SK-MEL-5 (cell line): ENCODE results near the gene PLOD2. TPM values are rescaled to one million over a fixed set of nuclear protein-coding genes. Genes with fewer than 3 reads are reported as not detected.
A peak's percentile ranks its signal among the peaks of the same experiment; 100 is the strongest.

Source experiments
- DNase-seq: peaks from one replicate; pipeline ENCODE4 v3.0.0-alpha.2; 2016; ENCODE audit warnings: low read depth, low spot score
- in situ Hi-C: cut with HindIII; loops from 2 replicates; pipeline ENCODE4 v1.10.0; 2016; ENCODE audit warnings: low sequenced_read_pairs, high pct_unique_total_duplicates, low pct_unique_long_range_greater_than_20kb
- total RNA-seq: library from RNA; depleted of rRNA; stranded (reverse); fragments of >200 nt; shearing (Covaris generic); gene quantifications from 2 replicates; pipeline ENCODE4 v1.2.3, GENCODE V29; 2014

Gene PLOD2
- total RNA-seq, 1 experiment from 2014 or later, result 37.7 TPM

DNA sequence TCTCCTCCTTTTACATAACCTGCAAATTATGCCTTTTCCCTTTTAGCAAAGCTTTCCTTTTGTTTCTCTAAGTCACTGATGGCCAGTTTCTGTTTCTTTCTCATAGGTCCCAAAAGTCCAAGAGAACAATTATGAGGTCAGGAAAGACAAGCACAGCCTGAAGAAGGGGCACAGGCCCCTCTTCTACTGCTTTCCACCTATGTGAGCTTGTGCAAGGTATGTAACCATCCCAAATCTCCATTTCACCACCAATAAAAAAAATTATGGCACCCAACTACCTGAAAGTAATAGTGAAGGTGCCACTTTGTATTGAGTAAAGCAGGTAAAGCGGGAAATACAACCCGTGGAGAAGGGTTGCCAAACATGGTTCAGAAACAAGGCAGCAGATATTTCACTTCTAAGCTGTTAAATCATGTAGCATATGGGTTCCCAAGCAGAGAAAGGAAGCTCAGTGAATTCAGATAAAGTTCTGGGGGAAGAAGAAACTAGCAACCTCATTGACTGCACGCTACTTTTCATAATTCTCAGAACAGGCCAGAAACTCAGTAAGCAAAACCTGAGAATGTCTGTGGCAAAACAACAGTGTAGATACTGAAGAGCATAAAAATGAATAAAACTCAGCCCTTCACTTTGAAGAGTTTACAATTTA is 4.2 kb downstream of the PLOD2 start:
- DNase-seq, result no peak
- in situ Hi-C loops, result no loop called here

DNA sequence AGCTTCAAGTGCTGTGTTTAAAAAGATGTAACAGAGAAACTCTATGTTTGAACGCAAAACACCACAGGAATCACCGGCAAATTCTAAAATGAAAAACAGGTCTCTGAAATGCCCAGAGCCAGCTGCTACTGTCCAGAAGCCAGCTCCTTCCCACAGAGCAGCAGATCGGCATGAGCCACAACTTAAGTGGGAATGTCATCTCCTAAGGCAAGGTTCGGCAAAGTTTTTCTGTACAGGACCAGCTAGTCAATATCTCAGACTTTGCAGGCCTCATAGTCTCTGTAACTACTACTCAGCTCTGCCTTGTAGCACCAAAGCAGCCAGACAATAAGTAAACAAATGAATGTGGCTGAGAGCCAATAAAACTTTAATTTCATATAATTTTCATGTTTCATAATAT is 4.9 kb downstream of the PLOD2 start:
- in situ Hi-C loops, result no loop called here
- no peak for DNase-seq

DNA sequence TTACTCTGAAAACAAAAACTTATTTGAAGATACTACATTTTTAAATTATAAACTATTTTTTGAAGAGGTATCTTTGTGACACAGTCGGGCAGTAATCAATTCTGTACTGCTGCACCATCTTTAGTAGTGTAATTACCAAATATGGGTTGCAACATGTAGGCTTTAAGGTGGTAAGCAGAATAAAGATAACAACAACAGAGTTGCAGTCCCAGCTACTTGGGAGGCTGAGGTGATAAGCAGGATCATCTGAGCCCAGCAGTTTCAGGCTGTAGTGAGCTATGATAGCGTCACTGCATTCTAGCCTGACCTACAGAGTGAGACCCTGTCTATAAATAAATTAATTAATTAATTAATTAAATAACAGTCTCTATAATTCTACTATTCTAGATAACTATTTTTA is 6.0 kb downstream of the PLOD2 start:
- in situ Hi-C loops, result no loop called here
- DNase-seq, result no peak

DNA sequence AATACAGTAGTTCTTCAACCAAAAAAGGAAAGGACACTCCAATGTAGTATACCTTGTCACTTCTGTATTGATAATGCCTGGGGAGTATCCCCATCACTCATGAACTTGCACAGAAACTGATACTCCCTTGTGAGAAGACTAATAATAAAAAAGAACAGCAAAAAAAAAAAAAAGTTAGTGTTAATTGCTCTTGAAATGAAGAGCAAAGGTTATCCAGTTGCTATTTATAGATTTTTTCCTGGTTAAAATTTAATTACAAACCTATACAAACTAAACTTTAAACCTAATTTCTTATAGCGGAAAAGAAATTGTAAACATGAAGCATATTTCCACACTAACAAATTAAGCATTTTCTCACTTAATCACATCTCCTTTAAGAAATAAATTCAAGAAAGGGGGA is 6.7 kb downstream of the PLOD2 start:
- in situ Hi-C loops, result no loop called here
- no peak for DNase-seq

DNA sequence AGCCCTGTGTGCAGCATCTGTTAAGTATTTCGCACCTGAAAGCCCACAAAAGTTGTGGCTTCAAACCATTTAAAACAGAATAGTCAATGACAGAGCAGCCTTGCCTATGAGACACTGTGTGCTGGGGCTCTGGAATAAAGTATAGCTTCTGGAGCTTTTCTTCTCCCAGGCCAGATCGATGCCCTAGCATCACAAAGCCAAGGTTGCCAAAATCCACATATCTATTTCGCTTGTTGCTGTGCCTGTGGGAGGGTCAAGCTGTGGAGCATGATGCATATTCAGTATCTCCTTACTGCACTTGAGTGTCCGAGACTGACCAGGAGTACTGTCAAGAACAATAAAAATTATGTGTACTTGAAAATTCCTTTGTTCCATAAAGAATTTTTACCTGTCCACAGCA is 7.6 kb downstream of the PLOD2 start:
- in situ Hi-C loops, result no loop called here

DNA sequence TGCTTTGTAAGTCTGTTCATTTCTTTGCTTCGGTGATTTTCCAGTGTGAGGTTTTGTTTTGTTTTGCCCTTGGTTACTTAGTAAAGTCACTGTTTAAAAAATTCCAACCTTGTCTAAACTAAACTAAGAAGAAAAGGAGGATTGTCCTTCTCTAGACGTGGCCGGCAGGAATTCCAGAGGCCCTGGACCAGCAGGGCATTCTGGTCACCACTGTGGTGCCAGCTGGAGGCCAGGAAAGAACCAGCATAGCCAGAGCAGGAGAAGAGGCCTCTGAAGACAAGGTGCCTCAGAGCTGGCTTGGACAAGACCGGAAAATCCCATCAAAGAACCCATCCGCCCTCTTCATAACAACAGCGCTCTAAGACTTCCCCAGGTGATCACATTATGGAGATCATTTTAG is 8.2 kb downstream of the PLOD2 start:
- in situ Hi-C loops, result no loop called here
- peak; percentile 33 for DNase-seq

More for the DNA sequence above, 7.6 kb downstream of the PLOD2 start:
- DNase-seq, result no peak

DNA sequence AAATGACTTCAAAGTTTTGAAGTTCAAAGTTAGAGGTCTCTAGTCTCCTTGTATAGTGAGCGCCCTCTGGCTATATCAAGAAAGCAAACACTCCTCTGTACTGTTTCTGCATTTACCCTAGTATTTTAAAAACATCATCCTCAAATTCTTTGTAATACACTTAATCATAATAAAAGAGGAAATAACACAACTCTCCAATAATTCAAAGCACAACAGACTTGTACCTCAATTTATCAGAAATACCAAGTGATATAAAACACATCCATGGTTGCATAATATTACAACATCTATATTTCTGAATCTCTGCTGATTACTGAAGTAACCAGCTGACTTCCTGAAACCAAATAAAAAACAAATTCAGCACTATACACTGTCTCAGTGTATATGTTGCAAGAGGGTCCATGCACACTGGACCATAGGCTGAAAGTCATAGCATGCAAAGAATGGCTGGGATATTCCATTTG is 12.5 kb downstream of the PLOD2 start:
- in situ Hi-C loops, result no loop called here
- peak; percentile 49 for DNase-seq

DNA sequence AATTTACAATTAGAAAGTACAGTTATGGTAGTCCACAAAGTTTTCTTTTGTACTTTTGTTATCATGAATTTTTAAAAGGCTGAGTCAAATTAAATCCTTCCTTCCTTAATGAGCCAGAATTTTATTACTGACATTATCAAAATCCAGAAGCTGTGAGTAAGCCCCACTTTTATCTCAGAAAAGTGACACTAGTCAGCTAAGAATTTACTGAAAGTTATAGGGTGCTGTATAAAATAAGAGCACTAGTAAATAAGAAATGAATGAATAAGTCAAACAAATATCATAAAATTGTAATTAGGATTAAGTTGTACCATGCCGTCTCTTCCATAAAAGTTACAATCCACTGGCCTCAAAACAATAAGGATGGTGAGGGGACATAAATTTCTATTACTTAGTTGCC is 15.3 kb downstream of the PLOD2 start:
- in situ Hi-C loops, result no loop called here
- DNase-seq, result no peak

DNA sequence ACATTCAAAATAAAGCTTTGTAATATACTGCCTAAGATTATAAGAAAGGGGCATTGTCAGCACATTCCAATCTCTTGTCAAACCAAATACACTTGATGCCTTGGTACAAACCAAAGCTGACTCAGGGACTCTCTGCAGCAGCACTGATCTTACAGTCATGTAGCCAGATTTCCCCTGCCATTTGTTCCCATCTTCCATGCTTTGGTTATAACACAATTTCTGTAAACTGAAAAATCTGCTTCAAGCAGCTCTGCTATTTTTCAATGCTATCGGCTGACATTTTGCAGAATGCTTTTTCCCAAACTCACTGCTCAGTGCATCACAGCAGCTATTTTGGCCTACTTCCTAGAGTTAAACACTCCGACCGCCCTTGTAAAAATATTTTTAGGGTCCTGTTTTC is 18.2 kb downstream of the PLOD2 start:
- in situ Hi-C loops, result no loop called here
- no peak for DNase-seq

DNA sequence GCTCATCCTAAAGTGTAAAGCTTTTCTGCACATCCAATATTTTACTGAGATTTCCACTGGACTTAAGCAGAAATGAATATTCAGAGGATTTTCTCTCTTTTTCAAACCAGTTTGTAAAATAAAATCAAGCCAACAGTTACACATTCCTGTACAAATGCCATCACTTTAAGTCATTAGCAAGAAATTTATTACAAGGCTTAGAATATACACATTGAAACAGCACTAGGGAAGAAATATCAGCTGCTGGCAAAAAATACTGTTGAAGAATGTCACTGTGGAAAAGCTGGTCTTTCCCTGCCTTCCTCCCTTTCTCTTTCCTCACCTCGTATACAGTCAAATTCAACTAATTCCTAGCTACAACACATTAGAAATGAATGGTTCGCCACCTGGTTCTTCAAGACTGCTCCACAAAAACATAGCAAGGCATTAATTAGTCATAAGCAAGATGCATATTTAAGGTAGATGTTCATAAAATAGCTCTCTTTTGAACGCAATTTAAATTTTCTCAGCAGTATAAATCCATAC is 21.3 kb downstream of the PLOD2 start:
- DNase-seq, result no peak
- in situ Hi-C loops, result no loop called here

DNA sequence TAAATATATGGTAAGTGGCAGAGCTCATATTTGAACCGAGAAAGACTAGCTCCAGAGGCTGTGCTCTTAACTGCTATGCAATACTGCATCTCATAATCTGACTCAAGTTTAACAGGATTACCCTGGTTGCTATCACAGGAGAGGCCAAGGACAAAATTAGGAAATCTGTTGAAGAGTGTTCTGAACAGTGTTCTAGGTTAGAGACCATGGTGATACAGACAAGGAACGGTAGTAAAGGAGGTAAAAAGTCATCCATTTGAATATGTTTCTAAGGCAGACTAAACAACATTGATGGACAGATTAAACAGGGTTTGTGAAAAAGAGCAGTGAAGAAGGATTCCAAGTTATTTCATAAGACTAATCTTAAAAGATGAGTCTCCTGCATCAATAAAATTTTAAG is 22.1 kb downstream of the PLOD2 start:
- in situ Hi-C loops, result no loop called here
- no peak for DNase-seq

DNA sequence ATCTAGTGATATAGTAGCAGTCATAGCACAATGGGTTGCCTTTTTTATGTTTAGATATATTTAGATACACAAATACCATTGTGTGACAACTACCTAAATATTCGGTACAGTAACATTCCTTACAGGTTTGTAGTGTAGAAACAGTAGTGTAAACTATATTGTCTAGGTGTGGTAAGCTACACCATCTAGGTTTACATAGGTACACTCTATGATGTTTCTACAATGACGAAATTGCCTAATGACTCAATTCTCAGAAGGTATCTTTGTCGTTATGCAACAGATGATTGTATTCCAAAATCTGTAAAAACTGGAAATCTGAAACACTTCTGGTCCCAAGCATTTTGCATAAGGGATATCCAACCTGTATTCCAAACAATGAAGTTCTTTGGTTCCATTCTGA is 24.3 kb downstream of the PLOD2 start:
- DNase-seq, result no peak
- in situ Hi-C loops, result no loop called here

DNA sequence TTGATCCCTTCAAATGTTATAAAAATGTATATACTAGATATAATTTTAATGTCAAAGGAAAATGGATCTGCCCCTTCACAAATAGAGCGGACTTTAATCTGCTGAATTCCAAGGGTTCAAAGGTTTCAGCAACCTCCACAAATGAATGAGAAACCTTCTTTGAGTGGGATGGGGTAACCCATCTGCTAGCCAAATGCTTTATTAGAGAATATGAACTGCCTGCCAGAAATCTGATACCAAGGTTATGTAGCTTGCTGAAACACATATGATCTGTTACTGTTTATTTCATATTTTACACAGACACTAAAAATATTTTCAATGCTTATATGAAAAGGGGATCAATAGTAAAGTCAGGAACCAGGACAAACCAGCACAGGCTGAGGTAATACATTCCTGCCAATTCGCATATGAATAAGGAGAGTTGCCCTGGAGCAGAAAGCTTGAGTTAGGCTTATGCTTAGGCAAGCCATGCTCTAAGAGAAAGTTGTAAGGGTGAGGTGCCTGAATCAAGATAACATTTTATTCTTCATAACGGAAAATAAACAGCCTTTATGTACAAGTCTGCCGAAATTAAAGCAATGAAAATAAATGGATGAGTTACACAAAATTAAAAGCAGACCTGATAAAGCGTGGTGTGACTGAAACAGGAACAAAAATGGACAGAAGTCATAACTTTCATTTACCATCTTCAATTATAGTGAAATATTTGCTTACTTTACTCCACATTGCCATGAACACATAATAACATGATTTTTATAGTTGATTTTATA is 26.5 kb downstream of the PLOD2 start:
- in situ Hi-C loops, result no loop called here

DNA sequence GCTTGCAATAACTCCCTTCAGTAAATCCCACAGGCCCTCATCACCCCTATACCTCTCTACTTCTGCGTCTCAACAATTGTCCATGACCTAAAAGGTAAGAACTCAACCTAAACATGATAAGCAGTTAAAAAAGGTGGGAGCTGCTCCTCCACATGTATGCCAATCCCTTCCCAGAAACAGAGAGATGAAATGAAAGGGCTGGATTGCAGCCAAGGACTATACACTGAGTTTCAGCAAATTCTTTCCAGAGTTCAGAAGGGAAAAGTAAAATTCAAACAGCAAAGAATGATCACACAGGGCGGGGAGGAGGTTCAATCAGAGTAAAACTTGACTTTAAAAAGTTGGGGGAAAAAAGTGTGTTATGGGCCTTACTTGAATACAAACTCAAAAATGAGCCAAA is 27.5 kb downstream of the PLOD2 start:
- in situ Hi-C loops, result no loop called here
- DNase-seq, result no peak

More for the DNA sequence above, 26.5 kb downstream of the PLOD2 start:
- no peak for DNase-seq

DNA sequence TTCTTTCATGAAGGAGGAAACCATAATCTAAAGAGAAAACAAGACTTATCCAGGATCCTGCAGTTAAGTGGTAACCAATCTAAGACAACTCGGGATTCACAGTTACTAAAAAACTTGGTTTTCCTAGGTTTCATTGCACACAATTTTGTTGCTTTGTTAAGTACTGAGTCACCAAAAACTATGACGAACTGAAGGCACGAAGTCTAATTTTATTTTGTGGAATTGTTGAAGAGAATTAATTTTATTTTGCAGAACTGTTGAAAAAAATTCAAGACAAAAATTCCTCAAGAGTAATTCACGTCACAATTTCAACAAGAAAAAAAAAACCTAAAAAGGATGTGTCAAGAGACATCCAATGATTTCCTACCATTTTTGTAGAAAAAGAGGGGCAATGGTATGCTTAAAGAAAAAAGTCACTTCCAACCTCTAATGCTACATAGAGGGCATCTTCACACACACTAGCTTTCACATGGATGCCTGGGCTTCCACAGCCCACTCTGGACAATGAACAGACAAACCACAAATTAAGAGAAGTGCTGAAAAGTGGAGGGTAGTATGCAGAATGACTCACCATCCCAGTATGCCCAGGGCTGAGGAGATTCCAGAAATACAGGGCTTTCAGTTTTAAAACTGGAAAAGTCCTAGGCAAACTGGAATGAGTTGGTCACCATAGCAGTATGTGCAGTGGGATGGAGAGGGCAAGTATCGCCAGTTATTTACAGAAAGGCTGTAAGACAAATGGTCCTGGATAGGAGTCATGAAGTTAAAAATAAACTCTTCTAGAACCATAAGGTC is 29.2 kb downstream of the PLOD2 start:
- DNase-seq, result no peak
- in situ Hi-C loops, result no loop called here

DNA sequence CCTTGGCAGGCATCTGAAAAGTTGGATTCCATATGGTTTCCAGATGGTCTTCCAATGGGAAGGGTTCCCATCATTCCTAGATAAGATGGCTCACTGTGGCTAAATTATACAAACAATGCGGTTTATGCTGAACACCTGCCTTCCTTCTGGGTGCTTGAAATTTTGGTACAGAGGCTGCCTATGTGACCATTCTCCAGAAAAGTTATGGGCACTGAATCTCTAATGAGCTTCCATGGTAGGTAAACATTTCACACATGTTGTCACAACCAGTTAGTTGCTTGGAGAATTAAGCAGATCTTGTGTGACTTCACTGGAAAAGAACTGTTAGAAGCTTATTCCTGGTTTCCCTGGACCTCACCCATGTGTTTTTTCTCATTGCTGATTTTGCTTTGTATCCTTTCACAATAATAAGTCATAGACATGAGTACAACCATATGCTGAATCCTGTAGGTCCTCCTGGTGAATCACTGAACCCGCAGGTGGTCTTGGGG is 30.1 kb downstream of the PLOD2 start:
- in situ Hi-C loops, result no loop called here
- no peak for DNase-seq

DNA sequence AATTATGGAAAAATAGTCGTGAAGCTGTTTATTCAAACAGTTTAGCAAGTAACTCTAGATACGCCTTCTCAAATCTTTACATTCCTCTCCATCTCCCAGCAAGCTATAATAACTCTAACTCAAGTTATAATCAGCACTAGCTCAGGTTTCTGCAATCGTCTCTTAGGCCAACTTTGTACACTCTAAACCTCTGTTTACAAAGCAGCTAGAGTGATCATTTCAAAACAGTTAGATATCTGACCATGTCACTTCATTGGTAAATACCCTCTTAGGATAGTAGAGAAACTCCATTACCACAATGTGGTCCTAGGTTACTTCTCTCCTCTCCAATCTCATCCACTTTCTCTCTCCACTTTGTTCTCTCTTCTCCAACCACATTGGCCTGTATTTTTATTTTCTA is 31.2 kb downstream of the PLOD2 start:
- in situ Hi-C loops, result no loop called here
- no peak for DNase-seq

DNA sequence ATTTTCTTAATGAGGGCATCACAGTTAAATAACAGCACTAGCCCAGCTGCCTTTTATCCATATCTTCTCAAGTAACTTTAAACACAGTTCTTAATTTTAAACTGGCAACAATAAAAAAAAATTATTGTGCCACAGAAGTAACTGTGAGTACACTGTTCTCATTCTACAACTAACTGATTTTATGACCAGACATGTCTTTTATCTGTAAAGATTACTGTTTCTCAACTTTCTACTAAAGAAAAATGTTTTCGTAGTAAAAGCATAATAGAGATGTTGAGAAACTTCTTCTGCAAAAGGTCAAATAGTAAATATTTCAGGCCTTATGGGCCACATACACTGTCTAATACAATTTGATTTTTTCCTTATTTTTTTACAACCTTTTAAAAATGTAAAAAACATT is 32.0 kb downstream of the PLOD2 start:
- no peak for DNase-seq
- in situ Hi-C loops, result no loop called here
